ENCODE measurements around the gene CNTN4. TPM values are rescaled to one million over a fixed set of nuclear protein-coding genes. Genes with fewer than 3 reads are reported as not detected.

CNTN4 gene
- total RNA-seq, 1 experiment from 2014 or later: not detected

- peaks cover 4% of the 10 kb centered on the region; the same call in 1 of the 2 replicates for H3K27me3 Mint-ChIP-seq (ENCODE audit: low read depth)
- CTCF ChIA-PET: no interaction called here
- no peak overlapping the region for H3K27ac Mint-ChIP-seq
- H3K4me3 Mint-ChIP-seq: no peak overlapping the region
- peaks cover 71% of the 10 kb centered on the region for H3K9me3 Mint-ChIP-seq
- TF ChIP-seq SP1 (CRISPR knock-in tag; conservative IDR thresholded peaks at IDR 0.05): no peak
- no peak for TF ChIP-seq TEAD1 (CRISPR knock-in tag; IDR thresholded peaks at IDR 0.05)
- no peak for TF ChIP-seq ETV6 (CRISPR knock-in tag; IDR thresholded peaks at IDR 0.05)
- no peaks in the 10 kb centered on the region for H3K4me1 Mint-ChIP-seq
- DNase-seq (ENCODE audit: low spot score) (no peak), ATAC-seq (no peak)
- POLR2A ChIA-PET: no interaction called here
- peaks cover 63% of the 10 kb centered on the region for H3K36me3 Mint-ChIP-seq
These were observed 691.7 kb downstream of the CNTN4 start for GRCh38 chr3:2790266-2790815.

GRCh38 chr3:2792432-2792831 lies 693.8 kb downstream of the CNTN4 start:
- Mint-ChIP-seq H3K4me1 (no peaks in the 10 kb centered on the region), H3K4me3 (no peak overlapping the region), H3K27me3 (ENCODE audit: low read depth) (peaks cover 4% of the 10 kb centered on the region; the same call in 1 of the 2 replicates), H3K9me3 (peaks cover 74% of the 10 kb centered on the region), H3K27ac (no peak overlapping the region), H3K36me3 (peaks cover 61% of the 10 kb centered on the region)
- no peak for DNase-seq (ENCODE audit: low spot score)
- TF ChIP-seq USF1 (CRISPR knock-in tag; IDR thresholded peaks at IDR 0.05) (no peak), HMGA2 (CRISPR knock-in tag; IDR thresholded peaks at IDR 0.05) (no peak), RELA (CRISPR knock-in tag; IDR thresholded peaks at IDR 0.05; ENCODE audit: borderline replicate concordance) (no peak), ZNF281 (CRISPR knock-in tag; IDR thresholded peaks at IDR 0.05) (no peak), ATF3 (CRISPR knock-in tag; conservative IDR thresholded peaks at IDR 0.05) (no peak), ELF4 (CRISPR knock-in tag; IDR thresholded peaks at IDR 0.05; ENCODE audit: low read depth) (no peak), SP1 (CRISPR knock-in tag; conservative IDR thresholded peaks at IDR 0.05) (no peak), NFE2L1 (CRISPR knock-in tag; IDR thresholded peaks at IDR 0.05) (no peak), ZSCAN18 (CRISPR knock-in tag; IDR thresholded peaks at IDR 0.05) (no peak), NFATC4 (CRISPR knock-in tag; IDR thresholded peaks at IDR 0.05) (no peak), EMX1 (CRISPR knock-in tag; IDR thresholded peaks at IDR 0.05) (no peak)
- POLR2A ChIA-PET: no interaction called here
- CTCF ChIA-PET: no interaction called here
- ATAC-seq: no peak

- Mint-ChIP-seq H3K27ac (no peak overlapping the region), H3K9me3 (peaks cover 78% of the 10 kb centered on the region), H3K36me3 (peaks cover 62% of the 10 kb centered on the region), H3K27me3 (ENCODE audit: low read depth) (peaks cover 4% of the 10 kb centered on the region; the same call in 1 of the 2 replicates), H3K4me1 (no peaks in the 10 kb centered on the region), H3K4me3 (no peak overlapping the region)
- ATAC-seq (no peak), DNase-seq (ENCODE audit: low spot score) (no peak)
- POLR2A ChIA-PET: no interaction called here
- CTCF ChIA-PET: no interaction called here
- TF ChIP-seq ATF3 (CRISPR knock-in tag; conservative IDR thresholded peaks at IDR 0.05): no peak
- TF ChIP-seq E2F5 (CRISPR knock-in tag; IDR thresholded peaks at IDR 0.05): no peak
- TF ChIP-seq ERG (CRISPR knock-in tag; IDR thresholded peaks at IDR 0.05): no peak
- no peak for TF ChIP-seq OVOL2 (CRISPR knock-in tag; IDR thresholded peaks at IDR 0.05; ENCODE audit: borderline replicate concordance)
- TF ChIP-seq ATF1 (CRISPR knock-in tag; IDR thresholded peaks at IDR 0.05): no peak
- TF ChIP-seq TEAD1 (CRISPR knock-in tag; IDR thresholded peaks at IDR 0.05): no peak
- no peak for TF ChIP-seq AFF4 (CRISPR knock-in tag; IDR thresholded peaks at IDR 0.05; ENCODE audit: borderline replicate concordance)
- TF ChIP-seq IRF2 (CRISPR knock-in tag; IDR thresholded peaks at IDR 0.05; ENCODE audit: borderline replicate concordance, low read depth): no peak
- TF ChIP-seq MXD4 (CRISPR knock-in tag; IDR thresholded peaks at IDR 0.05; ENCODE audit: borderline replicate concordance): no peak
- no peak for TF ChIP-seq ZNF263 (CRISPR knock-in tag; IDR thresholded peaks at IDR 0.05; ENCODE audit: low read depth)
These were observed 695.3 kb downstream of the CNTN4 start for GRCh38 chr3:2793987-2794386.
